ENCODE data around the gene CCNL1.
A peak's percentile ranks its signal among the peaks of the same experiment; 100 is the strongest.
"Not testable (repeated sequence)": the region's sequence is repeated elsewhere in the genome, so short reads cannot be mapped to it uniquely, and the experiment has no call there.

The CCNL1 gene

GRCh38 chr3:157159762-157160657, at the start of gene CCNL1:
CCNL1 (minus strand) TSS chr3:157160147; CDS start chr3:157160094, 53 bp downstream.
- TF ChIP-seq CTCF (IDR thresholded peaks at IDR 0.05; ENCODE audit: extremely low read depth, missing control alignments), result no peak
- DNase-seq (ENCODE audit: low spot score), result peak; percentile 91

- DNase-seq (ENCODE audit: low spot score), result no peak
- TF ChIP-seq CTCF (IDR thresholded peaks at IDR 0.05; ENCODE audit: extremely low read depth, missing control alignments), result no peak
These were observed 44.9 kb upstream of the CCNL1 start for GRCh38 chr3:157204880-157205279.

- TF ChIP-seq CTCF (IDR thresholded peaks at IDR 0.05; ENCODE audit: extremely low read depth, missing control alignments), result no peak
- DNase-seq (ENCODE audit: low spot score), result no peak
These were observed 44.5 kb upstream of the CCNL1 start for GRCh38 chr3:157204431-157204830.

- peak; percentile 43 for TF ChIP-seq CTCF (IDR thresholded peaks at IDR 0.05; ENCODE audit: extremely low read depth, missing control alignments)
- peak; percentile 54 for DNase-seq (ENCODE audit: low spot score)
These were observed 41.8 kb upstream of the CCNL1 start for GRCh38 chr3:157201648-157202278.

- TF ChIP-seq CTCF (IDR thresholded peaks at IDR 0.05; ENCODE audit: extremely low read depth, missing control alignments), result no peak
- no peak for DNase-seq (ENCODE audit: low spot score)
These were observed 39.9 kb upstream of the CCNL1 start for GRCh38 chr3:157199841-157200240.

- no peak for DNase-seq (ENCODE audit: low spot score)
- no peak for TF ChIP-seq CTCF (IDR thresholded peaks at IDR 0.05; ENCODE audit: extremely low read depth, missing control alignments)
These were observed 36.0 kb upstream of the CCNL1 start for GRCh38 chr3:157195965-157196364.

- not testable (repeated sequence) for DNase-seq (ENCODE audit: low spot score)
These were observed 31.2 kb upstream of the CCNL1 start for GRCh38 chr3:157191149-157191548.

Measured in GM20000 (cell line).